Activated naive CD8-positive, alpha-beta T cell treated with anti-CD3 and anti-CD28 coated beads for 36 hours (primary cell): Measurements from ENCODE around the gene OSBPL2. TPM values are rescaled to one million over a fixed set of nuclear protein-coding genes. Genes with fewer than 3 reads are reported as not detected.

Experiments
- DNase-seq: peaks from one replicate; pipeline ENCODE4 v3.0.0; 2021
- H3K27ac Mint-ChIP-seq: one replicate; pipeline ENCODE4 v1.8.0; 2022; ENCODE audit warnings: mild to moderate bottlenecking, moderate library complexity, mixed read lengths
- H3K27me3 Mint-ChIP-seq: one replicate; pipeline ENCODE4 v1.8.0; 2022; ENCODE audit warnings: mild to moderate bottlenecking, mixed read lengths
- H3K36me3 Mint-ChIP-seq: one replicate; pipeline ENCODE4 v1.8.0; 2021; ENCODE audit warnings: mild to moderate bottlenecking, mixed read lengths
- H3K4me1 Mint-ChIP-seq: one replicate; pipeline ENCODE4 v1.8.0; 2021; ENCODE audit warnings: mixed read lengths
- H3K4me3 Mint-ChIP-seq: one replicate; pipeline ENCODE4 v1.8.0; 2022; ENCODE audit warnings: mild to moderate bottlenecking, moderate library complexity, mixed read lengths
- H3K9me3 Mint-ChIP-seq: one replicate; pipeline ENCODE4 v1.8.0; 2022; ENCODE audit warnings: mixed read lengths
- total RNA-seq, 2 experiments: library from RNA; stranded (reverse); gene quantifications; one replicate each; pipeline ENCODE4 v1.2.3, GENCODE V29; 2021

OSBPL2 gene
- total RNA-seq, 2 experiments from 2014 or later = 19.2 to 20.4 TPM

DNA sequence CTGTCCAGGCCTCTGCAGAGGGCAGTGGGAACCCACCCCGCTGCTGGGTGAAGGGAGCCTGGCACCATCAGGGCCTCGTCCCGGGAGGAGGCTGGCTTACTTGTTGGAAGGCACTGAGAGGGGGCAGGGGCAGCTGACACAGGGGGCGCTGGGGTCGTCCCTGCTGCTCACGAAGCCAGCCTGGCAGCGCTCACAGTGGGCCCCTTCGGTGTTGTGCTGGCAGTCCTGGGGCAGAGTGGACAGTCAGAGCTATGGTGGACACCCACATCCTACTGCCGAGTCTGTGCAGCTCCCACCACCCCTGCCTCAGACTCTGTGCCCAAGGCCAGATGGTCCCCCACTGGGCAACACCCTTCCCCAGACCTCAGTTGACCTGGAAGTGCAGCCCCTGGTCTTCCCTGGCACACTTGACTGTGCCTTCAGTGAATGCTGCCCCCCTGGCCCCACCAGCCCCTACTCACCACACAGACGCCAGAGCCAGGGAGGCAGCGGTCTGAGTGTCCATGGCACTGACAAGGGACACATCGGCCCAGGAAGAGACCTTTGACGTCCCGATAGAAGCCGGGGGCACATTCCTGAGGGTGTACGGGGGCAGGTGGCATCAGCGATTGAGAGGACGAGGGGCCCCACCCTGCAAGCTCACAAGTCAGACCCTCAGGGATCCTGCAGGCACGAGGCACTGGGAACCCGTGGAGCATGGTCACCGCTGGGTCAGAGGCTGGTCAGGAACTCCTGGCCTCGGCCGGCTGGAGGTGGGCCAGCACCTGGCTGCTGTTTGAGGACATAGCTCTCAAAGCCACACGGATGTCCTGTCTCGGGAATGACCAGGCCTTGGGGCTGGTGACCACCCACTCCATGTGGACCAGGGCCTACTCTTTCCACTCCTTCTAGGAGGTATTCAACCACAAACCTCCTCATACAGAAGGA lies 85.9 kb downstream of the OSBPL2 start:
- no peak overlapping the region for H3K4me3 Mint-ChIP-seq
- H3K27ac Mint-ChIP-seq = no peak overlapping the region
- H3K4me1 Mint-ChIP-seq = no peaks in the 10 kb centered on the region
- no peak for DNase-seq
- no peaks in the 10 kb centered on the region for H3K36me3 Mint-ChIP-seq
- no peaks in the 10 kb centered on the region for H3K9me3 Mint-ChIP-seq
- no peaks in the 10 kb centered on the region for H3K27me3 Mint-ChIP-seq

DNA sequence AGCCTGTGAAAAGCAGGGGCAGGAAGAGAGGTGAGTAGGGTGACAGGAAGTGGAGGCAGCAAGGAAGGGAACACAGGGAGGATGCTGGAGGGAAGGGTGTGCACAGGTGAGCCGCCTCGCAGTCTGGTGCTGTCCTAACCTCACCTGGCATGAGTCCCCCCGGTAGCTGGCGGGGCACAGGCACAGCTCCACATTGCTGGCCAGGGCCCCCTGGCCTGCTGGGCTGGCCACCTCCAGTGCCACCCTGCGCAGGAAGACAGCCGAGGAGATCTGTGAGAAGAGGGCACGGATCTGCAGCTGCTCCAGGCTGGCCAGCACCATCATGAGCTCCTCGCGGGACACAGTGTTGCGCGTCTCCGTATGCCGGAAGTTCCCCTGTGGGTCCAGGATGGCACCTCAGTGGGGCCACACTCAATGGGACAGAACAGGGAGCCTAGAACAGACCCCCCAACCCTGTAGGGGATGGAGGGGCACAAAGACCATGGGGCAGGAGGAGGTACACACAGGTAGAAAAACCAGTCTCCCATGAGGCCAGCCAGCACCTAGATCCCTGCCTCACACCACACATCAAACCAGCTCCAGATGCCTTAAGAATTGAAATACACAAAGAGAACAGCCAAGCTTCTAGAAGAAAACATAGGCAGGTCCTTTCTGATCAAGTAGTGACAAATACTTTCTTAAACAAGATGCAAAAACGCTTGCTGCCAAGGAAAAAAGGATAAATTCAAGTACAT lies 87.0 kb downstream of the OSBPL2 start:
- Mint-ChIP-seq H3K27ac (no peak overlapping the region), H3K27me3 (no peaks in the 10 kb centered on the region), H3K4me1 (no peaks in the 10 kb centered on the region), H3K36me3 (no peaks in the 10 kb centered on the region), H3K4me3 (no peak overlapping the region), H3K9me3 (no peaks in the 10 kb centered on the region)
- DNase-seq = no peak

DNA sequence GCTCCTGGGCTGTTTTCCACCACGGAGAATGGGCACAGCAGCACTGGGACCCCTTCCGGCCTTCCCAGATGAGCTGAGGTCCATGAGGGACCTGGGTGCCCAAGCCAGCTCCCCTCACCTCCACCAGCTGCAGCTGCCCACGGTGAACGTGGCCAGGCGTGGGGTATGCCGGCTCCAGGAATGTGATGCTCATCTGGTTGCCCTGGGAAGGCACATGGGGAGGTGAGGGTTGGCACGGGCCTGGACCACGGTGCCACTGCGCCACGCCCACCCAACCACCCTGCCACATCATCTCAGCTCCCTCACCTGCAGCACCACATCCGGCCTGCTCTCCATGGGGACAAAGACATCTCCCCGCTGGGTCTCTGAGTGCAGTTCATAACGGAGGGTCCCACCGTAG lies 88.2 kb downstream of the OSBPL2 start:
- Mint-ChIP-seq H3K27me3 (no peaks in the 10 kb centered on the region), H3K4me1 (no peaks in the 10 kb centered on the region), H3K27ac (no peak overlapping the region), H3K4me3 (no peak overlapping the region), H3K36me3 (no peaks in the 10 kb centered on the region), H3K9me3 (no peaks in the 10 kb centered on the region)
- no peak for DNase-seq

DNA sequence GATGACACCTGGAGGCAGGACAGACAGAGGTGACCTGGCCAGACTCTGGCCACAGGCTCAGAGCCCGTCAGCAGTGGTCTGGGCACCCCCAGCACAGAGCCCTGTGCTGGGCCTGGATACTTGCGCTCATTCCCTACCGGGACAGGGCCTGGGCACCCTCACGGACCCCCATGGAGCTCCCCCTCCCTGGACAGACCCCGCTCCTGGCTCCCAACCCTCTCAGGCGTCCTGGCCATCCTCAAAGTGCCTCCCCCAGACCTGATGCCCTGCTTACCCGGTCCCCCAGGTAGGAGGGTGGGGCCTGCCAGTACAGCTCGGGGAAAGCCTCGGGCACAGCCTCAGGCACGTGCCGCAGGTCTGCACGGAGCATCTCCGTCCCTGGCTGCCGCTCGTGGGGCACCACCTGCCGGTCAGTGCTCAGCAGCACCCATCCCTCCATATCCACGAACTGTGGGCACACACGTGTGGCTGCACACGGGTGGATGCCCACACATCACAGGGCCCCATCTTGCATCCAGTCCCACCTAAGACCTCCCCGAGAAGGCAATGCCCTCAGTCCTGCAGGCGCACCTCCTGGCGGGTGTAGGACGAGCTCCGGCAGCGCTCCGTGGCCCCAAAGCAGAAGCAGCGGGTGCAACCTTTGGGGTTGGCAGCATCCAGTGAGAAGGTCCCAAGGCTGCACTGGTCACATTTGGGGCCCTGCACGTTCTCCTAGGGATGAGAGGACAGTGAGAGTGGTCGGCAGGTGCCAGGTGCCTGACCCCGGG lies 88.8 kb downstream of the OSBPL2 start:
- Mint-ChIP-seq H3K4me1 (no peaks in the 10 kb centered on the region), H3K27ac (no peak overlapping the region), H3K4me3 (no peak overlapping the region), H3K36me3 (no peaks in the 10 kb centered on the region), H3K27me3 (no peaks in the 10 kb centered on the region), H3K9me3 (no peaks in the 10 kb centered on the region)
- DNase-seq = no peak

DNA sequence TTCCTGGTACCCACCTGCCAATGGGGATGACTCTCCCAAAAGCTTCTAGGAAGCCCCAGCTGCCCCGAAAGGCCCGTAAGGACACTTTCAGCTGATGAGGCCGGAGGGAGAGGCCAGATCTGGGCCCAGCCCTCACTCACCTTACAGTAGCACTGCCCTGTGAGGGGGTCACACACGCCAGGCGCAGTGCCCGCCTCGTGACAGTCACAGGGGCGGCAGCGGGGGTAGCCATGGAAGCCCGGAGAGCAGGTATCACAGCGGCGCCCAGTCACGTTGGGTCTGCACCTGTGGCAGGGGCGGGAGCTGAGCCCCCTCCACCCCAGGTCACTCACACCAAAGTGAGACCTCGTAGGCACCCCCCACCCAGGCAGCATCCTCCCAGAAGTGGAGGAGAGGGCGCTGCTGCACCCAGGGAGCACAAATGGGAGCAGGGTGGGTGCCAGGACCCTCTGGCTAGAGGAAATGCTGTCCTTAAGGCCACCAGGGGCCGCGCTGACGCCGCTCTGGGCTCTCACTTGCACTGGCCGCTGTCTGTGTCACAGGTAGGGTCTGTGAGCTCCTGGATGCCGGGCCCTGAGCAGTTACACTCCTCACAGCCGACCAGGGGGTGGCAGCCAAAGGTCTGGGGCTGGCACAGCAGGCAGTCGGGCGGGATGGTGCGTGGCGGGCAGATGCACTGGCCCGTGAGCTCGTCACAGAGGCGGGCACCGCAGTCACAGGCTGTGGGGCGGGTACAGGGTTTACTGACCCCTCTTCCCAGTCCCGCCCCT lies 89.6 kb downstream of the OSBPL2 start:
- no peak for DNase-seq
- no peaks in the 10 kb centered on the region for H3K27me3 Mint-ChIP-seq
- H3K9me3 Mint-ChIP-seq = no peaks in the 10 kb centered on the region
- no peak overlapping the region for H3K27ac Mint-ChIP-seq
- H3K4me3 Mint-ChIP-seq = no peak overlapping the region
- no peaks in the 10 kb centered on the region for H3K36me3 Mint-ChIP-seq
- H3K4me1 Mint-ChIP-seq = no peaks in the 10 kb centered on the region

DNA sequence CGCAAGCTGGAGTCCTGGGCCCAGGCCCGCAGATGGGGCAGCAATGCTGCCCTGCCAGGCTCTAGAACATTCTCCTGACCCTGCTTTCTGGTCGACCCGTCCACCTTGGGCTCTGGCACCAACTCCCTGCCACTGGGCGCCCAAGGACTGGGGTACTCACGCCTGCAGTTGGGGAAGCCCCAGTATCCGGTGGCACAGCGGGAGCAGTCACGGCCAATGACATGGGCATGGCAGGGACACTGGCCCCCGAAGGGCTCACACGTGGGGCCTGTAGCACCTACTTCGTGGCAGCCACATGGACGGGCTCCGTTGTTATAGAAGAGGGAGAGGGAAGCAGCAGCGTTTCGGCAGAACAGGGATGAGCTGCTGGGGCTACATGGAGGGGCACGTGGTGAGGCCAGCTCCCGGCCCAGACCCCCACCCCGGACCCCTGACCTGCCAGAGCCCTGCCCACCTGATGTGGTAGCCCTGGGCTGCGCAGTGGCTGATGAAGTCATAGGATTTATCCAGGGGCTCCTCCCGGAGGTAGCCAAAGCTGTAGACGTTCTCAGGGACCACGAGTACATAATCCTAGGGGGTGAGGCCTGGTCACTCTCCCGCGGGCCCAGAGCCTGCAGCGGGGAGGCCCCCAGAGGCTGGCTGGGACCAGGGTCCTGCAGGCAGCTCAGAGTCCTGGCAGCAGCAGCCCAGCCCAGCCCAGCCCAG lies 90.5 kb downstream of the OSBPL2 start:
- DNase-seq = no peak
- no peak overlapping the region for H3K4me3 Mint-ChIP-seq

DNA sequence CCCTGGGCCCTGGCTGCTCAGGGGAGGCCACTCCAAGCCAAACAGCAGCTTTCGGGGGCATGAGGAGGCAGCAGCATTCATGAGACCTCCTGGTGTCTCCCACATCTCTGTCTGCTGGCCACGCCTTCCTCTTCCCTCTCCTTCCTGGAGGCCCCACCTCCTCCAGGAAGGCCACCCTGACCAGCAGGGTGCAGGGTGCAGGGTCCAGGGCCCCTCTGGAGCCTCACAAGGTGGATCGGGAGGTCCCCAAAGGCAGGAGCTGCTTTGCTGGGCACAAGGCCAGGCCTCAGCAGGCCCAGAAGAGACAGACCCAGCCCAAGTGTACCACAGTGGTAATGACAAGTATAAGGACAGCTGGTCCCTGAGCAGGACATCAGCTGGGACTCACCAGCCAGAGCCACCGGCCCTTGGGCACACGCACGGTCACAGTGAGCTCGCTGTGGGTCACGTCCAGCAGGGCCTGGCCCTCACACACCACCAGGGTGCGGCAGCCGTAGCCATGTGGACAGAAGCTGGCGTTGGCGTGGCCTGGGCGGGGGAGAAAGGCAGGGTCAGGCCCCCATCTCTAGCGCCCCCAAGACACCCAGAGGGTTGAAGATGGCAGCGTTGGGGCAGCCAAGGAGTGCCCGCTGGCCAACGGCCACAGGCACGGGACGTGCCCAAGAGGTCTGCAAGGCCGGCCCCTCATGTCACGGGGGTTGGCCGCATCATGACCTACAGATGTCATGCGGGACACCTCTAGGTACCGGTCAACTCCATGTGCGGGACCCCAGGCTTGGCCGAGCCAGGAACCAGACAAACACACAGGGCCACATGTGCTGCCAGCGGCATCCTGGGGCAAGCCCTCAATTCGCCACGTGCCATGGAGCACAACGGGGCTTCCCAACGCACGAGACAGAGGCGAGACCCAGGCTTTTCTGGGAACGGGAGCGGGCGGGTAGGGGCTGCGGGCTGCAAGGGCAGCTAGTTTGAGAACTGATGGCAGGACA lies 91.4 kb downstream of the OSBPL2 start:
- no peak overlapping the region for H3K4me3 Mint-ChIP-seq
- no peaks in the 10 kb centered on the region for H3K9me3 Mint-ChIP-seq
- no peak for DNase-seq
- no peak overlapping the region for H3K27ac Mint-ChIP-seq
- H3K27me3 Mint-ChIP-seq = no peaks in the 10 kb centered on the region
- no peaks in the 10 kb centered on the region for H3K4me1 Mint-ChIP-seq
- H3K36me3 Mint-ChIP-seq = no peaks in the 10 kb centered on the region

More for the DNA sequence above, 90.5 kb downstream of the OSBPL2 start:
- no peaks in the 10 kb centered on the region for H3K4me1 Mint-ChIP-seq
- no peak overlapping the region for H3K27ac Mint-ChIP-seq
- H3K9me3 Mint-ChIP-seq = no peaks in the 10 kb centered on the region
- H3K36me3 Mint-ChIP-seq = no peaks in the 10 kb centered on the region
- H3K27me3 Mint-ChIP-seq = no peaks in the 10 kb centered on the region

DNA sequence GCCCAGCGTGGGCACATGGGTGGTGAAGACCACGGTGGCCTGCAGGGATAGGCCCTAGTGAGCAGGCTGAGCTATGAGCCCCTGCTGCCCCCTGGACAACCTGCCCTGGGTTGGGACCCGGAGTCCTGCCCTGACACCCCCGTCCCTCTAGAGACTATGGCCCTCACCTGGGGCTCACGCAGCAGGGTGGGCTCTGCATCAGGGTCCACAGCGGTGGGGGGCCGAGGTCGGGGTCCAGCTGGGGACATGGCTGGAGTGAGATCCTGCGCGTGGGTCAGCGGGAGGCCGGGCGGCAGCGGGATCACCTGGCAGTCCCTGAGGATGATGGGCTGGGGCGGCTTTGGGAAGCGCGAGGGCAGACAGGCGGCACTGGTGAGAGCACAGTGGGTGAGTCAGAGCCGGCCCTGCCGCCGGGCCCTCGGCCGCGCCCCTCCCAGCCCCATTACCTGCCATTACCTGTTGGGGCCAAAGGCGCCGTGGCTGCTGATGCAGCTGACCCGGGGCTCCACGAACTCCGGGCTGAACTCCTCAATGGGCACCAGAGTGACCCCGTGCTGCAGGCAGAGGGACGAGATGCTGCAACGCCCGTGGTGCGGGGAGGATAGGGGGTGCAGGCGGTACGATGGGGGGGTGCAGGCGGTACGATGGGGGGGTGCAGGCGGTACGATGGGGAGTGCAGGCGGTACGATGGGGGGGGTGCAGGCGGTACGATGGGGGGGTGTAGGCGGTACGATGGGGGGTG lies 92.4 kb downstream of the OSBPL2 start:
- no peaks in the 10 kb centered on the region for H3K4me1 Mint-ChIP-seq
- H3K27me3 Mint-ChIP-seq = no peaks in the 10 kb centered on the region
- H3K36me3 Mint-ChIP-seq = no peaks in the 10 kb centered on the region

DNA sequence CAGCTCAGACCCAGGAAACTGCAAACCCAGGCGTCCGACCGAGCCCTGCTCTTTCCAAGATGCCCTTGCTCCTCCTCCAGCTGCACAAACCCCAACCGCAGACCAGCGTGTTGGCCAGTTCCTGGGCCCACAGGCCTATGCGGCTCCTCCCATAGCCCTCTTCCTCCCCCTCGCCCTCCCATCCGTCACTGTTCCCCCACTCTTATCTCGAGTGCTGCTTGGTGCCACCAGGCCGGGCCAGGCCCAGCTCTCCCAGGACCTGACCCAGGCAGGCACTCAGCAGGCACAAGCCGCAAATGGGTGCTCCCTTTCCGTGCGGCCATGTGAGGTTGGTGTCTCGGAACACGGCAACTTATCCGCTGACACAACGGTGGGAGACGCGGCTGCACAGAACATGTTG lies 93.0 kb downstream of the OSBPL2 start:
- no peaks in the 10 kb centered on the region for H3K27me3 Mint-ChIP-seq
- DNase-seq = no peak
- H3K36me3 Mint-ChIP-seq = no peaks in the 10 kb centered on the region
- no peaks in the 10 kb centered on the region for H3K4me1 Mint-ChIP-seq
- H3K9me3 Mint-ChIP-seq = no peaks in the 10 kb centered on the region
- H3K4me3 Mint-ChIP-seq = no peak overlapping the region
- no peak overlapping the region for H3K27ac Mint-ChIP-seq

More for the DNA sequence above, 92.4 kb downstream of the OSBPL2 start:
- Mint-ChIP-seq H3K9me3 (no peaks in the 10 kb centered on the region), H3K4me3 (no peak overlapping the region), H3K27ac (no peak overlapping the region)
- no peak for DNase-seq

DNA sequence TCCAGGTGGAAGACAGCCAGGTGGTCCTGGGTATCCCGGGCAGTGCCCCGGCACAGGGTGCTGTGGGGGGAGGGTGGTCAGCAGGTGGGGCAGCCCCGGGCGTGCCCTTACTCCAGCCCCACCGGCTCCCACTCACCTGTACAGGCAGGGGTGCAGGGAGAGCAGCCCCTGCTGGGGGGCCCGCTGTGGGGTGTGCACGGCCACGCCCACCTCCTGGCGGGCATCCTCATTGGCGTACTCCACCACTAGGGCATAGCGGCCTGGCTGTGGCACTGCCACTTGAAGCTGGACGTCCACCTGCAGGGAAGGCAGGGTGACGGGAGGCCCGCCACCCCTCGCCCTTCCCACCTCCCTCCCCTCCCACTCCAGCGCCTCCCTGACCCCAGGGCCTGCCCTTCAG lies 94.1 kb downstream of the OSBPL2 start:
- Mint-ChIP-seq H3K4me1 (no peaks in the 10 kb centered on the region), H3K27ac (no peak overlapping the region), H3K9me3 (no peaks in the 10 kb centered on the region), H3K4me3 (no peak overlapping the region), H3K36me3 (no peaks in the 10 kb centered on the region), H3K27me3 (peaks cover 5% of the 10 kb centered on the region)
- no peak for DNase-seq

DNA sequence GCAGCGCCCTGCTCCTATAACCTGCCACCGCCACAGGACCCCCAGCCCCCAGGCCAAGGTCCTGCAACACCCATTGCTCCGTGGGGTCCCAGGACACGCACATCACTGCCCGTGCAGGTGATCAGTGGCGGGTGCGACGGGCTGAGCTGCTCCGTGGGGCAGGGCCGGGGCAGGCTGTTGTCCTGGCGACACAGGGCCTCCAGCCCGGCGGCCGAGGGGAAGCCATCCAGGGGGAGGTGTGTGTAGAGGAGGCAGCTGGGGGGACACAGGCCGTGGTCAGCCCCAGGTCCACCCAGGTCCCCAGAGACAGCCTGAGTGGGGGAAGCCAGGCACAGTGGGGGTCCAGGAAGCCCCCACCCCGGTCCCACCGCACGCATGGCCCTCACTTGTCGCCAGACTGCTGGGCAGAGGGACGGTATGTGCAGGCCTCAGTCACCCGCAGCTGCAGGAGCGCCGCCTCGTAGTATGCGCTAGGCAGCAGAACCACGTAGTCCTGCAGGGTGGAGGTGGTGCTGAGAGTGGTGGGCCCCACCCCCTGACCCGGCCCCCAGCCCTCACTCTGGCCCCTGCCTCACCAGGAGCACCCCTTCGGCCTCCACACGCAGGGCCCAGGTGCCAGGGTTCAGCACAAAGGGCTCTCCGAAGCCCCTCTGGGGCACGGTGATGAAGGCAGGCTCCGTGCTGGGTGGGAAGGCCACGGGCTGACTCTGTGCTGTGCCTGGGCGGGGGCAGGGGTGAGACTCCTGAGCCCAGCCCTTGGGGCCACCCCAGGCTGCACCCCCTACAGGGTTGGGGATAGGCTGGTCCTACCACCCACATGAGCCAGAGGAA lies 94.9 kb downstream of the OSBPL2 start:
- no peak overlapping the region for H3K4me3 Mint-ChIP-seq
- H3K36me3 Mint-ChIP-seq = no peaks in the 10 kb centered on the region
- peaks cover 5% of the 10 kb centered on the region for H3K27me3 Mint-ChIP-seq
- DNase-seq = no peak
- no peaks in the 10 kb centered on the region for H3K9me3 Mint-ChIP-seq
- H3K27ac Mint-ChIP-seq = no peak overlapping the region
- no peaks in the 10 kb centered on the region for H3K4me1 Mint-ChIP-seq
